T-cell (primary cell): ENCODE results near the gene SH3YL1. TPM values are rescaled to one million over a fixed set of nuclear protein-coding genes. Genes with fewer than 3 reads are reported as not detected.
A peak's percentile ranks its signal among the peaks of the same experiment; 100 is the strongest.

Source experiments
- ATAC-seq, 4 experiments: fragments of 200-7000 bp in 3 of 4; fragments of 150-1000 bp in 1 of 4; cut with Tn5 transposase; replicated peaks in 1 of 4; 1 replicate in 3 of 4; 2 replicates in 1 of 4; pipeline ENCODE4 v1.10.0; 2021; ENCODE audit warnings: moderate library complexity in 3 of 4, mild to moderate bottlenecking in 2 of 4, moderate number of reproducible peaks in 1 of 4
- CTCF ChIA-PET, 2 donors: fragments of 300-600 bp; sonication (Branson Sonifier 250); formaldehyde crosslinking; loops; one replicate each; lab custom pipeline; 2022; ENCODE audit warnings: antibody characterized with exemption in 2 of 2; lab: Charles Lee
- POLR2A ChIA-PET, 2 donors: fragments of 300-600 bp; sonication (Branson Sonifier 250); formaldehyde crosslinking; loops; one replicate each; lab custom pipeline; 2022; ENCODE audit warnings: antibody characterized with exemption in 2 of 2; lab: Charles Lee
- DNase-seq, 35 experiments: peaks; one replicate each; pipeline versions ENCODE4 v3.0.0 to v3.0.0-alpha.2; 2013 to 2023
- H3K27ac ChIP-seq: one replicate; pipeline ENCODE4 v1.5.1; 2013; ENCODE audit warnings: low read length
- H3K27me3 ChIP-seq, 2 experiments: replicated peaks in 1 of 2; 1 replicate in 1 of 2; 2 replicates in 1 of 2; pipeline versions ENCODE4 v1.6.1 to v1.7.0; 2013; ENCODE audit warnings: low read length in 1 of 2, mixed read lengths in 1 of 2; ENCODE audit not compliant: control insufficient read depth in 2 of 2, insufficient read depth in 2 of 2; ENCODE audit errors: extremely low read depth in 1 of 2
- H3K36me3 ChIP-seq, 2 donors: 1 replicate in 1 of 2; 2 replicates in 1 of 2; pipeline versions ENCODE4 v1.6.1 to v1.7.0; 2013; ENCODE audit warnings: low read length in 1 of 2; ENCODE audit not compliant: control insufficient read depth in 2 of 2, insufficient read depth in 1 of 2; ENCODE audit errors: extremely low read depth in 1 of 2
- H3K4me1 ChIP-seq, 2 experiments: 1 replicate in 1 of 2; 2 replicates in 1 of 2; pipeline versions ENCODE4 v1.6.1 to v1.7.0; 2013; ENCODE audit warnings: low read length in 2 of 2, mixed read lengths in 1 of 2; ENCODE audit not compliant: insufficient read depth in 2 of 2, control insufficient read depth in 1 of 2; ENCODE audit errors: extremely low read depth in 1 of 2
- H3K4me3 ChIP-seq, 2 donors: 1 replicate in 1 of 2; 2 replicates in 1 of 2; pipeline versions ENCODE4 v1.5.1 to v1.7.0; 2013; ENCODE audit warnings: mild to moderate bottlenecking in 2 of 2, low read length in 1 of 2, moderate library complexity in 1 of 2; ENCODE audit not compliant: control insufficient read depth in 1 of 2; ENCODE audit errors: extremely low read depth in 1 of 2
- H3K9me3 ChIP-seq: 2 replicates; pipeline ENCODE4 v1.7.0; 2013
- H3K27ac Mint-ChIP-seq, 2 donors: one replicate each; pipeline ENCODE4 v1.8.0; 2020 to 2021; ENCODE audit warnings: mild to moderate bottlenecking in 2 of 2, mixed read lengths in 2 of 2
- H3K27me3 Mint-ChIP-seq, 2 donors: one replicate each; pipeline ENCODE4 v1.8.0; 2021 to 2022; ENCODE audit warnings: mixed read lengths in 2 of 2
- H3K36me3 Mint-ChIP-seq: one replicate; pipeline ENCODE4 v1.8.0; 2021; ENCODE audit warnings: mixed read lengths
- H3K4me1 Mint-ChIP-seq, 3 donors: one replicate each; pipeline ENCODE4 v1.8.0; 2020 to 2022; ENCODE audit warnings: mixed read lengths in 3 of 3, mild to moderate bottlenecking in 1 of 3
- H3K4me3 Mint-ChIP-seq, 3 donors: one replicate each; pipeline ENCODE4 v1.8.0; 2020 to 2022; ENCODE audit warnings: mild to moderate bottlenecking in 3 of 3, mixed read lengths in 3 of 3, moderate library complexity in 3 of 3
- H3K9me3 Mint-ChIP-seq, 3 donors: one replicate each; pipeline ENCODE4 v1.8.0; 2020 to 2022; ENCODE audit warnings: mixed read lengths in 3 of 3
- WGBS: methylation state at CpG from one replicate; pipeline ENCODE4 v1.1.5; 2013; ENCODE audit warnings: missing lambda C conversion rate; ENCODE audit not compliant: insufficient coverage; 5-methylcytosine and 5-hydroxymethylcytosine counted together
- total RNA-seq, 35 experiments: library from RNA in 6 of 35; stranded (reverse) in 6 of 35; fragments of 120-200 nt in 1 of 35; gene quantifications; one replicate each; pipeline versions ENCODE4 v1.2.1 to v1.2.4 and lab custom pipeline; 2013 to 2026

Gene SH3YL1
- total RNA-seq, 5 donors from 2014 or later (not counting 1 experiment from before 2014, with no cell fraction given): 54.8 to 71.4 (median 59.9) TPM

DNA sequence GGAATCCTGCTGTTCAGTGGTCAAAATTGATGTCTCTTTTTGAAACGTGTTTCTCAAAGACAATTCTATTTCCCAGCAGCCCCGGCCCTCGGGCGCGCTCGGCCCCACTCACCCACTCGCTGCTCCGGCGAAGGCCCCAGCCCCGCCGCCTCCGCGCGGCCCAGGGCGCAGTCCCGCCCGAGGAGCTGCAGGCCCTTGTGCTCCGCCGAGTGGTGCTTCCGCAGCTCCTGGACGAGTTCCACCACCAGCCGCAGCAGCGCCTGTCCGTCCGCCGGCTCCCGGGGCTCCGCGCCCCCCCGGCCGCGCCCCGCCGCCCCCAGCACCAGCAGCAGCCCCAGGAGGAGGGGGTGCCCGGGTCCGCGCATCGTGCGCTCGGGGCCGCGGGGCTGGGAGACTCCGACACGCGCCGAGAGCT is 23.6 kb upstream of the SH3YL1 start:
- Histone ChIP-seq H3K9me3 (no peaks in the 10 kb centered on the region), H3K4me3 (peak overlapping the region in 1 of 2 donors; percentile 18), H3K27me3 (peaks cover 13 to 28% of the 10 kb centered on the region in 2 experiments), H3K36me3 (peaks cover 0 to 3% of the 10 kb centered on the region in 2 donors), H3K4me1 (peaks cover 9 to 24% of the 10 kb centered on the region in 2 experiments), H3K27ac (no peak overlapping the region)
- peak in 1 of 35 experiments; percentile 12 for DNase-seq
- ATAC-seq: peak; percentile 34 to 50 (median 42)
- Mint-ChIP-seq H3K4me3 (peak overlapping the region in 2 of 3 donors; percentile 25 to 55), H3K27ac (no peak overlapping the region), H3K36me3 (peaks cover 7% of the 10 kb centered on the region), H3K9me3 (no peaks in the 10 kb centered on the region), H3K27me3 (peaks cover 15 to 38% of the 10 kb centered on the region in 2 donors), H3K4me1 (peaks cover 8 to 12% (median 8%) of the 10 kb centered on the region in 3 donors)
- ChIA-PET CTCF (interaction anchor here (0.6 to 0.7 kb wide), 3 partner anchors 111 to 760 kb away, joined by 3 to 5 read pairs (median 3); no protein-coding TSS in a partner anchor), POLR2A (no interaction called here)
- WGBS: 3% methylated on average over 33 of the region's 46 CpGs

DNA sequence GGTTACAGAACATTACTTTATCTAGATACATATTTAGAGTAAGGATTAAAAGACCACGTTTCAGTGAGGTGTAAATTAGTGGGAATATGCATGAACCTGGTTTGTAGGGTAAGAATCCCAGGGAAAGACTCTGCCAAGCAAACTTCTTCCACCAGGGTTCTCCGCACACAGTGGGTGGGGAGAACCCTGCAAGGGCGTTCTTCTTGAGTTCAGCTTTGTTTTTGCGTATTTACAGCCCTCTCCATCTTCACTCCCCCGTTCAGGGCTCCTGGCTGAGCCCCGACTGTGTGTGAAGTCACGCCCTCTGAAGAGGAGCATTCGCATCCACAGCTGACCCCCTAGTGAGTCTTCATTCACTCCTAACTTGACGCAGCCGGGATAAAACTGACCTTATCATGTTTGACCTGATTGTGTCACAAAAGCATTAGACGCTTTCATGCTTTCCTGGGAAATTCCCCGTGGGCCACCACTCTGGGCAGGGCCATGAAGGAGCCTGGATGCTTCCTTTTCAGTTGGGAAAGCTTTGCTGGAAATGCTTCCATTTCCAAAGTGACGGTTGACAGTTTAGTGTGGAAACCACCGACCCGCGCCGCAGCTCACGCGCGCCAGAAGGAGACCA is 23.1 kb upstream of the SH3YL1 start:
- H3K9me3 Mint-ChIP-seq: no peaks in the 10 kb centered on the region
- Histone ChIP-seq H3K27me3 (peaks cover 9 to 28% of the 10 kb centered on the region in 2 experiments), H3K4me1 (peaks cover 9 to 24% of the 10 kb centered on the region in 2 experiments), H3K9me3 (no peaks in the 10 kb centered on the region), H3K27ac (no peak overlapping the region), H3K36me3 (peaks cover 0 to 8% of the 10 kb centered on the region in 2 donors), H3K4me3 (peak overlapping the region in 1 of 2 donors; percentile 18)
- WGBS: 40% methylated on average over 18 of the region's 20 CpGs
- DNase-seq: no peak
- peaks cover 11 to 37% of the 10 kb centered on the region in 2 donors for H3K27me3 Mint-ChIP-seq
- peaks cover 8 to 12% (median 8%) of the 10 kb centered on the region in 3 donors for H3K4me1 Mint-ChIP-seq
- ChIA-PET POLR2A (no interaction called here), CTCF (interaction anchor here in 1 of 2 donors (0.6 to 0.7 kb wide), 2 partner anchors 136 to 761 kb away, joined by 3 to 5 read pairs; no protein-coding TSS in a partner anchor)
- no peak for ATAC-seq
- no peak overlapping the region for H3K27ac Mint-ChIP-seq
- peaks cover 10% of the 10 kb centered on the region for H3K36me3 Mint-ChIP-seq
- H3K4me3 Mint-ChIP-seq: peak overlapping the region; percentile 44 to 62 (median 55)

DNA sequence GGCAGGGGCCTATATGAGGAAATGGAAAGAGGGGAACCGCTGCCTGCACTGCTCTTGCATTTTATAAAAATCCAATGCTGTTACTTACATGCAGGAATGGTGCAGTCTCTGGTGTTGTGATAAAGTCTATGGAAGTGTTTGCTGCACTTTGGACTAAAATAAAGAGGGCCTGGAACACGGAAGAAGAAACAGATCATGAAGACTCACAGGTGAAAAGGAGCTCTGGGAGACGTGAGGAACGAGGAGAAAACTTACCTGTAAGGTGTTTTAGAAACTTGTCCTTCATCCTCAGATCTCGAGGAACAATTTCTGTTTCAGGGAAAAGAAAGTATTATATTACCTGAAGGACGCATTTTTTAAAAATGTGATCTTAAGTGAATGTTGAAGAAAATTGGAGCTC is 22.2 kb upstream of the SH3YL1 start:
- Histone ChIP-seq H3K4me1 (peaks cover 9 to 24% of the 10 kb centered on the region in 2 experiments), H3K36me3 (peaks cover 5 to 15% of the 10 kb centered on the region in 2 donors), H3K27me3 (peaks cover 8 to 27% of the 10 kb centered on the region in 2 experiments), H3K27ac (no peak overlapping the region), H3K9me3 (no peaks in the 10 kb centered on the region), H3K4me3 (no peak overlapping the region)
- 95% methylated on average over 5 of the region's 6 CpGs for WGBS
- no peak for ATAC-seq
- ChIA-PET CTCF (no interaction called here), POLR2A (no interaction called here)
- Mint-ChIP-seq H3K27ac (no peak overlapping the region), H3K4me3 (peak overlapping the region in 2 of 3 donors; percentile 17 to 28), H3K36me3 (peaks cover 18% of the 10 kb centered on the region), H3K4me1 (peaks cover 8 to 12% (median 8%) of the 10 kb centered on the region in 3 donors), H3K9me3 (no peaks in the 10 kb centered on the region), H3K27me3 (peaks cover 11 to 33% of the 10 kb centered on the region in 2 donors)
- DNase-seq: no peak

DNA sequence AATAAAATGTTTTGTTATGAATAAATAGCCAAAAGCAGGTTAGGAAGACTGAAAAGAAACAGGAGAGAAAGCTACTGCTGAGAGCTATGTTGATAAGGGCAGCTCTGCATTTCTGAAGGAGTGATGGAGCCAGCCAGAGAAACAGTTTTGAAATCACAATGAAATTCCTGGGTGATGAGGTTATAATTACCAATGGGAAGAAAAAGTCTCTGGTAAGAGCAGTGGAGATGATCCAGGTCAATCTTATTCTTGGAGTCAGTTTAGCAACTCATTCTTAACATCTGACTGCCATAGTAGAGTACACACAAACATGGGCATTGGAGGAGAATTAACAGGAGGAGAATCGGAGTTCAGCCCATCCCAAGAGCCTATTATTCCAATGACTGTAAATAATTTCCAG is 21.7 kb upstream of the SH3YL1 start:
- no peaks in the 10 kb centered on the region for H3K9me3 ChIP-seq
- Mint-ChIP-seq H3K4me1 (peaks cover 8 to 12% (median 8%) of the 10 kb centered on the region in 3 donors), H3K27me3 (peaks cover 11 to 28% of the 10 kb centered on the region in 2 donors), H3K4me3 (peak overlapping the region in 1 of 3 donors; percentile 28), H3K36me3 (peaks cover 20% of the 10 kb centered on the region), H3K27ac (no peak overlapping the region), H3K9me3 (no peaks in the 10 kb centered on the region)
- H3K4me3 ChIP-seq: no peak overlapping the region
- no peak overlapping the region for H3K27ac ChIP-seq
- no peak for DNase-seq
- ChIA-PET CTCF (no interaction called here), POLR2A (no interaction called here)
- H3K4me1 ChIP-seq: peaks cover 9 to 24% of the 10 kb centered on the region in 2 experiments
- H3K36me3 ChIP-seq: peaks cover 8 to 17% of the 10 kb centered on the region in 2 donors
- WGBS: no CpG with 5 or more reads among the region's 1 CpG
- ATAC-seq: no peak
- peaks cover 5 to 24% of the 10 kb centered on the region in 2 experiments for H3K27me3 ChIP-seq

DNA sequence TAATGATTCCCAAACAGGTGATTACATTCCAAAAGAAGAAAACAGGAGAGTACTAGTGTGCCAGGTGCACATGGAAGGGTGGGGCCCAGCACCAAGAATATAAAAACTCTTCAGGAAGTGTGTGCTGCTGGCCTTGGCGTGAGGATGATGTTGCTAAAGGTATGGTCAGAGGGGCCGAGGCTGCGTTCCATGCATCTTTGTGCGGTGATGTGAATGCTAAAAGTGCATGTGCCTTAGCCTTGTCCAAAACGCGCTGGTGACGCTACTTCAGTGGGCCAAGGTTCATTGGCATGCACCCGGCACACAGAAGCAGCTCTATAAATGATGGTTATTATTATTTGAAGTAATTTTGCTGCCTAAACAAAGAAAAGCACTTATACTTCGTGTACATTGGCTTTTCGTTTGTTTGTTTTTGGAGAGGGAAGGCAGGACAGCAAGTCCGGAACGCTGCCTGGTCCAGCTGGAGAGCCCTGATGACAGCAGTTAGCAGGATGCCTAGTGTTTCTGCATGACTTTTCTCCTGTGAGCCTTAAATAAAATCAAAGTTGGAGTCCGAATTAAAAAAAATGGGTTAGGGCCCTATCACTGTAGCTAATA is 21.2 kb upstream of the SH3YL1 start:
- CTCF ChIA-PET: no interaction called here
- H3K4me3 Mint-ChIP-seq: no peak overlapping the region
- WGBS: 98% methylated on average over 11 of the region's 13 CpGs

DNA sequence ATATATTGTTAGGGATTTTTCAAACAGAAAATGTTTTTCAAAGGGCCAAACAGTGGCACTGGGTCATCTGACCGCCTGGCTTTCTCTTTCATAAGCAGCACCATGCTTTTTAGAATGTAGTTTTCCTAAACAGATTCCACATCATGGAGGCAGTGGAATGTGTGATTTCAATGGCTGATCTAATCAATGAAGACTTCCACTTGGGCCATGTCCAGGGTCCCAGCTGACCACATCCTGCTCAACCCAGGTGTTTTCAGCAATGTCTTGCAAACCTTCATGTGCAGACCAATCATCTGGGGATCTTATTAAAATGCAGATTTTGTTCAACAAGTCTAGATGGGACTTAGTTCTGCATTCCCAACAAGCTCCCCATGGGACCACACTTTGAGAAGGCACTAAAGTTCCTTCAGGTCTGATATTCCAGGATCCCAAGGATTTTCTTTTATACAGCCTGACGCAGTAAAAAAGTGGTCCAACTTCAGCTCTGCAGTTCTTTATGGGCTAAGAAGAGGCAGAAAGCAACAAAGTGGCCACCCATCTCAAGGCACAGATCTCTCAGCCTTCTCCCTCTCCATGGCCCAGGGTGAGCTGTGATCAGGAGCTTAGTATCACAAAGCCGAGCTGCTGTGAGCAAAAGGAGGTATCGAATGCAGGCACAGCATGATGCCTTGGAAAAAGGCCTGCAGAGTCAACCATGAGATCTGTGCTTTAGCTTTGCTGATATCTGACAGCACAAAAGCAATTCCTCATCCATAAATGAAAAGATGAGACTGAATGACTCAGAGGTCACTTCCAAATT is 20.4 kb upstream of the SH3YL1 start:
- H3K4me3 Mint-ChIP-seq: no peak overlapping the region
- WGBS: 96% methylated on average over 4 of the region's 4 CpGs
- Histone ChIP-seq H3K4me1 (peaks cover 3 to 14% of the 10 kb centered on the region in 2 experiments), H3K27ac (no peak overlapping the region), H3K9me3 (no peaks in the 10 kb centered on the region), H3K4me3 (no peak overlapping the region), H3K36me3 (peaks cover 8 to 30% of the 10 kb centered on the region in 2 donors), H3K27me3 (peaks cover 0 to 13% of the 10 kb centered on the region in 2 experiments)
- no peak overlapping the region for H3K27ac Mint-ChIP-seq
- POLR2A ChIA-PET: interaction anchor here in 1 of 2 donors (0.7 kb wide), 1 partner anchor 19 kb away, joined by 4 read pairs; no protein-coding TSS in a partner anchor
- ATAC-seq (no peak), DNase-seq (no peak)
- peaks cover 29% of the 10 kb centered on the region for H3K36me3 Mint-ChIP-seq
- H3K27me3 Mint-ChIP-seq: peaks cover 6 to 19% of the 10 kb centered on the region in 2 donors
- CTCF ChIA-PET: no interaction called here
- no peaks in the 10 kb centered on the region for H3K9me3 Mint-ChIP-seq
- H3K4me1 Mint-ChIP-seq: peaks cover 0 to 5% (median 0%) of the 10 kb centered on the region in 3 donors

More for the DNA sequence above, 21.2 kb upstream of the SH3YL1 start:
- Histone ChIP-seq H3K4me3 (no peak overlapping the region), H3K27ac (no peak overlapping the region), H3K9me3 (no peaks in the 10 kb centered on the region), H3K36me3 (peaks cover 8 to 22% of the 10 kb centered on the region in 2 donors), H3K27me3 (peaks cover 4 to 21% of the 10 kb centered on the region in 2 experiments), H3K4me1 (peaks cover 8 to 22% of the 10 kb centered on the region in 2 experiments)
- no peaks in the 10 kb centered on the region for H3K9me3 Mint-ChIP-seq
- H3K36me3 Mint-ChIP-seq: peaks cover 22% of the 10 kb centered on the region
- peaks cover 5 to 10% (median 6%) of the 10 kb centered on the region in 3 donors for H3K4me1 Mint-ChIP-seq
- ATAC-seq (no peak), DNase-seq (no peak)
- no peak overlapping the region for H3K27ac Mint-ChIP-seq
- POLR2A ChIA-PET: no interaction called here
- peaks cover 8 to 25% of the 10 kb centered on the region in 2 donors for H3K27me3 Mint-ChIP-seq
